ENCODE data around the gene PITX1.

GRCh38 chr5:135037519-135038204 lies 3.6 kb upstream of the PITX1 start:
- TF ChIP-seq POLR2AphosphoS5 (IDR thresholded peaks at IDR 0.05; ENCODE audit: low read depth, low read length) (no peak), CTCF (IDR thresholded peaks at IDR 0.05 in 2 of 3, conservative IDR thresholded peaks at IDR 0.05 in 1 of 3; ENCODE audit: borderline replicate concordance in 1 of 3, insufficient read depth in 1 of 3, low read depth in 2 of 3, low read length in 2 of 3) (no peak), POLR2A (IDR thresholded peaks at IDR 0.05; ENCODE audit: borderline replicate concordance, extremely low read depth, insufficient read depth, insufficient read length) (no peak), REST (IDR thresholded peaks at IDR 0.05; ENCODE audit: low read depth) (no peak), SRF (IDR thresholded peaks at IDR 0.05; ENCODE audit: low read depth) (no peak), EZH2phosphoT487 (IDR thresholded peaks at IDR 0.05; ENCODE audit: borderline replicate concordance) (no peak), YY1 (IDR thresholded peaks at IDR 0.05; ENCODE audit: extremely low read depth, insufficient replicate concordance, low read depth, low read length) (no peak), JUND (IDR thresholded peaks at IDR 0.05) (no peak), EZH2 (IDR thresholded peaks at IDR 0.05) (no peak), EGR1 (IDR thresholded peaks at IDR 0.05; ENCODE audit: low read depth) (no peak)
- TF ChIP-seq, protein P1, sequence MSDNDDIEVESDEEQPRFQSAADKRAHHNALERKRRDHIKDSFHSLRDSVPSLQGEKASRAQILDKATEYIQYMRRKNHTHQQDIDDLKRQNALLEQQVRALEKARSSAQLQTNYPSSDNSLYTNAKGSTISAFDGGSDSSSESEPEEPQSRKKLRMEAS (IDR thresholded peaks at IDR 0.05): no peak
